Mucosa of rectum (tissue), 2 donors: ENCODE results near the gene CCDC50.

Source experiments
- H3K27ac ChIP-seq, 2 donors: one replicate each; pipeline ENCODE4 v1.7.0; 2013; ENCODE audit warnings: inconsistent platforms in 2 of 2, low read depth in 2 of 2, low read length in 2 of 2
- H3K27me3 ChIP-seq, 2 donors: one replicate each; pipeline ENCODE4 v1.7.0; 2013; ENCODE audit warnings: low read length in 2 of 2; ENCODE audit not compliant: control insufficient read depth in 2 of 2, insufficient read depth in 2 of 2
- H3K36me3 ChIP-seq, 2 donors: one replicate each; pipeline ENCODE4 v1.7.0; 2013; ENCODE audit warnings: low read length in 2 of 2; ENCODE audit not compliant: control insufficient read depth in 2 of 2, insufficient read depth in 2 of 2
- H3K4me1 ChIP-seq, 2 donors: one replicate each; pipeline ENCODE4 v1.7.0; 2013; ENCODE audit warnings: low read length in 2 of 2, mild to moderate bottlenecking in 1 of 2; ENCODE audit not compliant: control insufficient read depth in 2 of 2, insufficient read depth in 2 of 2
- H3K4me3 ChIP-seq, 2 donors: one replicate each; pipeline ENCODE4 v1.7.0; 2013; ENCODE audit warnings: low read length in 2 of 2
- H3K9ac ChIP-seq, 2 donors: one replicate each; pipeline ENCODE4 v1.7.0; 2013; ENCODE audit warnings: low read length in 2 of 2, low read depth in 1 of 2, mild to moderate bottlenecking in 1 of 2
- H3K9me3 ChIP-seq, 2 donors: one replicate each; pipeline ENCODE4 v1.7.0; 2013; ENCODE audit warnings: low read length in 2 of 2; ENCODE audit not compliant: control insufficient read depth in 2 of 2
- donor health status: healthy.
- donor health status: Normal muscosa, but diverticular disease.

The CCDC50 gene

DNA sequence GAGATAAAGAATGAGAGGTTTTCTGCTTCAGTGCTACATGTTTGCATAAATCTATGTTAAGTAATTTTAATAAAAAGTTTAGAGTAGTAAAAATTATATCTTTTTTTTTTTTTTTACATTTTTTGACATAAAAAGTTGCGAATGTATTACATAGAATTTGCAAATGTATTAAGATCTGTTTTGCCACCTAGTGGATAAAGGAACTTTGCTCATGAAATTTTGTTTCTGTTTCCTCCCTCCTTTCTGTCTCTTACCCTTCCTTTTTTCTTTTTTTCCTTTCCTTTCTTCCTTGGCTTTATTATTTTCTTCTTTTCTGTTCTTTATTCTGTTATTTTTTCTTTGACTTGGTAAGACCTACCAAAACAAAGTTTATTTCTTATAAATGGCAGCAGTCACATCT is 59.6 kb downstream of the CCDC50 start:
- no peaks in the 10 kb centered on the region for H3K9me3 ChIP-seq
- no peak overlapping the region for H3K27ac ChIP-seq
- H3K9ac ChIP-seq = no peak overlapping the region
- no peaks in the 10 kb centered on the region for H3K27me3 ChIP-seq
- H3K4me3 ChIP-seq = no peak overlapping the region
- H3K36me3 ChIP-seq = peaks cover 9 to 15% of the 10 kb centered on the region in 2 donors
- H3K4me1 ChIP-seq = no peaks in the 10 kb centered on the region

DNA sequence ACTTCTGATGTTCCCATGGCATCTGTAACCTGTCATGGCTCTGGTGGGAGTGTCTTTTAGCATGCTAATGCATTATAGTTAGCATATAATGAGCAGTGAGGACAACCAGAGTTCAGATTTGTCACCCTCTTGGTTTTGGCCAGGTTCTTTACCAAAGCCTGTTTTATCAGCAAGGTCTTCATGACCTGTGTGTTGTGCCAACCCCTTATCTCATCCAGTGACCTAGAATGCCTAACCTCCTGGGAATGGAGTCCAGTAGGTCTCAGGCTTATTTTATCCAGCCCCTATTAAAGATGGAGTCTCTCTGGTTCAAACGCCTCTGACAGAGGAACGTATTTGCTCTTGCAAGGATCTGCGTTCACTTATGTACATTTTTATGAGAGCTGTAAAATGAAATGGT is 61.4 kb downstream of the CCDC50 start:
- Histone ChIP-seq H3K9me3 (no peaks in the 10 kb centered on the region), H3K36me3 (peaks cover 9 to 15% of the 10 kb centered on the region in 2 donors), H3K4me1 (no peaks in the 10 kb centered on the region), H3K9ac (no peak overlapping the region), H3K4me3 (no peak overlapping the region), H3K27ac (no peak overlapping the region), H3K27me3 (no peaks in the 10 kb centered on the region)

DNA sequence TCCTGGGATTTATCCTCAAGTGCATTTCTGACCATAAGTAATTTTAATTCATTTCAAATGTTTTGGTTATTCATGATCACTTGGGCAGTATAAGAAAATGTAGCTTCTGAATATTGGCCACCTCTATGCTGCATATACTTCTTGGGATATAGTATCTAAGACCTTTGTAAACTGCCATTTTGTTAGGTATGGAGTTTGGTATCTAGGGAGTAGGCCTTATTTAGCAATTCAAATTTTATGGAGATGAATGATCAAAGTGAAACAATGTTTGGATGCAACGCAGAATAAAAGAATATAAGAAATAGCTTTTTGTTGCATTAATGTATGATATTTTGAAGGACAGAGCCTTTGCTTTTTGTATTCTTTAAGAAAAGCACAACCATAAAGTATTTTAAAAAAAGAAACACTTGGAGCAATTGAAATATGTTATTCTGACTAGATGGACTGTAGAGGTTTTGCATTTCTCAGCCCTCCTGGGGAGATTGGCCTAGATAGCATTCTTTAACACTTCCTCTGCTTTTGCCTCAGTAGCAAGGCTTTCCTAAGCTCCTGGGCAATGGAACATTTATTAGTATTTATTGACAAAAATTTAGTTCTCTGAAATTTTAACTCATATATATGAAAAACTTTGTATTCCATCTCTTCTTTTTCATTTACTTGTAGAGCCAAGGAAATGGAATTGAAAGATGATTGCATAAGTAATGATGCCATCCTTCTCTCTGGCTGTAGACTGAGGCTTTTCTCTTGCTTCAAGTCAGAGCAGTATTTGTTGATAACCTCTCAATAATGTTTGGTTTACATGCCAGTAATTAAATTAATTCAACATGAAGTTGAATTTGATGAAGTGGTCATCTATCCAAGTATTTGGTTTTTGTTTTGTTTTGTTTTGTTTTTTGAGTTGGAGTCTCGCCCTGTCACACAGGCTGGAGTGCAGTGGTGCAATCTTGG is 62.9 kb downstream of the CCDC50 start:
- H3K4me1 ChIP-seq = no peaks in the 10 kb centered on the region
- no peak overlapping the region for H3K4me3 ChIP-seq
- H3K27ac ChIP-seq = no peak overlapping the region
- peaks cover 9 to 15% of the 10 kb centered on the region in 2 donors for H3K36me3 ChIP-seq
- no peaks in the 10 kb centered on the region for H3K27me3 ChIP-seq
- H3K9ac ChIP-seq = no peak overlapping the region
- no peaks in the 10 kb centered on the region for H3K9me3 ChIP-seq

DNA sequence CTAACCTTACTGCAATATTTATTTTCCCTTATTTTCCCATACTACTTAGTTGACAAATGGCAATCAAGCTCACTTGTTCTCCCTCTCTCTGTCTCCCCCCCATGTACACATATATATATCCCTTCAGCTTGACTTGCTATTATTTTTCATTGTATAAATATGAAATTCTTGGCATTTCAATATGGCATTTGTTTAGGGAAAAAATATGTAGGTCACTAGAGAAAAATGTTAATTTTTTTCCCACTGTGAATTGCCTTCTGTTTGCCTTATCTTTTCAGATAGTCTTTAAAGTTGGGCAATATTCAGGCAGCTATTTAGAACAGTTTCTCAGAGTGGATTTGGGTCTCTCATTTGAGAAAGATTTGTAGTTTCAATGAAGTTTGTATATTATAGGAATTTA is 64.0 kb downstream of the CCDC50 start:
- Histone ChIP-seq H3K36me3 (peaks cover 9 to 17% of the 10 kb centered on the region in 2 donors), H3K9ac (no peak overlapping the region), H3K4me3 (no peak overlapping the region), H3K27me3 (no peaks in the 10 kb centered on the region), H3K9me3 (no peaks in the 10 kb centered on the region), H3K27ac (no peak overlapping the region), H3K4me1 (no peaks in the 10 kb centered on the region)

DNA sequence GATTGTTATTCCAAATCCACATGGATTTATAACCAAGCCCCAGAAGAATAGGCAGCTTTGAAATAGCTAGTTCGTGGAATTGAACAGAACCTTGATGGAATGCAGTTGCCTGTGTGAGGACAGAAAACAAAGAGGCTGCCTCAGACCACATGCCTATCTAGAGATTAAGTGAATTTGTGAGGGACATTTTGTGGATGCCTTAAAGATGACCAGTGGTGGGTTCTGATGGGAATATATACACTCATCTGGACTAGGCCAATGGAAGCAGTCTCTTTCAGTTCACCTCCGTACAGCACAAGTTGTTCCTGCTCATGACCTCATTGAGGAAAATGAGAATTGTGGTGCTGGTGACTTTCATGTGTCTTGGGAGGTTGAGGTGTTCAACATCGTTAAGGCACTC is 68.6 kb downstream of the CCDC50 start:
- no peak overlapping the region for H3K27ac ChIP-seq
- no peaks in the 10 kb centered on the region for H3K4me1 ChIP-seq
- no peaks in the 10 kb centered on the region for H3K27me3 ChIP-seq
- H3K9ac ChIP-seq = no peak overlapping the region
- no peaks in the 10 kb centered on the region for H3K9me3 ChIP-seq
- peaks cover 0 to 6% of the 10 kb centered on the region in 2 donors for H3K36me3 ChIP-seq
- no peak overlapping the region for H3K4me3 ChIP-seq

DNA sequence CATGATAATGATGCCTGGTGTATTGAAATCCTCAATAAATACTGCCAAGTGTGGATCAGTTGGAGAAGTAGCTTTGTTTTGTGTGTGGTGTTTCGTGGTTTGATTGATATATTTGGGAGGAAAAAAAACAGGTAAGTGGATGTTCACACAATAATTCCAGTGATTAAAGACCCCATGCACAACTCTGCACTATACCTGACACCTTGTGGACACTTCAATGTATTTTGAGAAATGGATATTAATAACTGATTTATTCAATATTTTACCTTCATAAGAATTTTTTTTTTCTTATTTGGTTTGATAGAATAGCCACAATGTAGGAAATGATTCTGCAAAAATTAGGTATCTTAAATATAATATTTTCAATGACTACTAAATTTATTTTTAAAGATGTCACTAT is 69.4 kb downstream of the CCDC50 start:
- H3K4me3 ChIP-seq = no peak overlapping the region
- no peaks in the 10 kb centered on the region for H3K9me3 ChIP-seq

DNA sequence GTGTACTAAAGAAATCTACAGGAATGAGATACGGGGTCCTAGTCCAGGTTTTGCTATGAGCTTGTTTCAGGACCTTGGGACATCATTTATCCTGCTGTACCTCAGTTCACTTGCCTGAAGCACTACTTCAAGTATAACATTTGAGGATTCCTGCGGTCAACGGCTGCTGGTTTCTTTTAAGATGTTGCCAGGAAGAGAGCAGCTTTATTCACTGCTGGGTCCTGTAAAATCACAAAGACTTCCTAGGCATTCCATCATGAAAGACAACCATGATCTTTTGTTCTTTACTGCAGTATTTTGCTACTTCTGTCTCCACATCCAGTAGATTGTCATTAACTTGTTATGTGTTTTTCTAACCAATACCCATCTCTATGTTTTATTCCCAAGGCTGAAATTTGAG is 70.7 kb downstream of the CCDC50 start:
- H3K36me3 ChIP-seq = peaks cover 0 to 2% of the 10 kb centered on the region in 2 donors
- H3K9ac ChIP-seq = no peak overlapping the region
- H3K4me3 ChIP-seq = no peak overlapping the region
- no peaks in the 10 kb centered on the region for H3K4me1 ChIP-seq
- H3K27me3 ChIP-seq = no peaks in the 10 kb centered on the region
- no peaks in the 10 kb centered on the region for H3K9me3 ChIP-seq
- no peak overlapping the region for H3K27ac ChIP-seq

More for the DNA sequence above, 69.4 kb downstream of the CCDC50 start:
- Histone ChIP-seq H3K27me3 (no peaks in the 10 kb centered on the region), H3K27ac (no peak overlapping the region), H3K36me3 (peaks cover 0 to 2% of the 10 kb centered on the region in 2 donors), H3K4me1 (no peaks in the 10 kb centered on the region), H3K9ac (no peak overlapping the region)

DNA sequence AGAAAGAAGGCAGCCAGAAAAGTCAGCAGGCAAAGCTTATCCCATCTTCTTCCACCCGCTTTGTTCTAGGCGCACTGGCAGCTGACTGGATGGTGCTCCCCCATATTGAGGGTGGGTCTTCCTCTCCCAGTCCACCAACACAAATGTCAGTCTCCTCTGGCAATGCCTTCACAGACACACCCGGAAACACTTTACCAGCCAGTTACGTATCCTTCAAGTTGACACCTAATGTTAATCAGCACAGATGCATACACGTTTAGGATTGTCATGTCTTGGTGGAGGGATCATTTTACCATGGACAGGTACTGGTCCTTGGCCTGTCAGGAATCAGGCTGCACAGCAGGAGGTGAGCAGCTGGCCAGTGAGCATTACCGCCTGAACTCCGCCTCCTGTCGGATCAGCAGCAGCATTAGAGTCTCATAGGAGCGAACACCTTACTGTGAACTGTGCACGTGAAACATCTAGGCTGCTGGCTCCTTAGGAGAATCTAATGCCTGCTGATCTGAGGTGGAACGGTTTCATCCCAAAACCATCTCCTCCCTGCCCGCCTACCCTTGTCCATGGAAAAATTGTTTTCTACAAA is 72.7 kb downstream of the CCDC50 start:
- peaks cover 0 to 2% of the 10 kb centered on the region in 2 donors for H3K36me3 ChIP-seq
- no peak overlapping the region for H3K27ac ChIP-seq
- no peaks in the 10 kb centered on the region for H3K9me3 ChIP-seq
- no peak overlapping the region for H3K4me3 ChIP-seq
- no peaks in the 10 kb centered on the region for H3K27me3 ChIP-seq
- H3K4me1 ChIP-seq = no peaks in the 10 kb centered on the region
- H3K9ac ChIP-seq = no peak overlapping the region

DNA sequence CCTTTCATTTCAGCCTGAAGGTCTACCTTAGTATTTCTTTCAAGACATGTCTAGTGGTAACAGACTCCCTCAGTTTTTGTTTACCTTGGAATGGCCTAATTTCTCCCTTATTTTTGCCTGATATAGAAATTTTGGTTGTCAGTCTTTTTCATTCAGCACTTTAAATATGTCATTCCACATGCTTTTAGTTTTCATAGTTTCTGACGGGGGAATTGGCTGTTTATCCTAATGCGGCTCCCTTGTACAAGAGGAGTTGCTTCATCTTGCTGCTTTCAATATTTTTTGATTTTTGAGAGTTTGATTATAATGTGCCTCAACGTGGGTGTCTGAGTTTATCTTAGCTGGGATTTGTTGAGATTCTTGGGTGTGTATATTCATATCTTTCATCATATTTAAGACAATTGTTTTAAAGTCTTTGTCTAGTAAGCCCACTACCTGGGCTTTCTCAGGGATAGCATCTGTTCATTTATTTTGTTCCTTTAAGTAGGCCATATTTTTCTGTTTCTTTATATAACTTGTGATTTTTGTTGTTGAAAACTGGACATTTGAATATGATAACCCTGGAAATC is 80.7 kb downstream of the CCDC50 start:
- Histone ChIP-seq H3K27ac (no peak overlapping the region), H3K9ac (no peak overlapping the region), H3K27me3 (no peaks in the 10 kb centered on the region), H3K4me3 (no peak overlapping the region), H3K9me3 (peaks cover 0 to 4% of the 10 kb centered on the region in 2 donors), H3K4me1 (no peaks in the 10 kb centered on the region), H3K36me3 (no peaks in the 10 kb centered on the region)

DNA sequence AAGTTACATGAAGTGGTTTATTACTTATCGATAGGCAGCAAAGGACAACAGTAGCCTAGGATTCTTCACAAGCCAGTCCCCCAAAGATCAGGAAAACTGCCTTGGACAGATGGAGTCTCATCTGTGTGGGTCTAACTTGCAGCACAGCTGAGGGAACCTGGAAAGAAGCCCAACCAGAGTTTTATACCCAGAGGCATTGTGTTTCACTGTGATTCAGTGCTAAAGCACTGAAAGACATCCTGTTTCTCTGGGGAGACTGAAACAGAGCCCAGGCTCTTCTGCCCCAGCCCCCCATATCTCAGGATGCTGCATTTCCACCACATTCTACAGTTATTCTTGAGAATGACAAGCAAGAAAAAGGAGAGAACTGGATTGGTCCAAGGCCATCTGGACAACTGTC is 83.6 kb downstream of the CCDC50 start:
- H3K4me1 ChIP-seq = no peaks in the 10 kb centered on the region
- H3K27me3 ChIP-seq = no peaks in the 10 kb centered on the region
- H3K36me3 ChIP-seq = no peaks in the 10 kb centered on the region
- no peak overlapping the region for H3K27ac ChIP-seq
- H3K9me3 ChIP-seq = peaks cover 0 to 4% of the 10 kb centered on the region in 2 donors
- H3K4me3 ChIP-seq = no peak overlapping the region
- no peak overlapping the region for H3K9ac ChIP-seq
